DLD1 (cell line): Measurements from ENCODE around the gene VCAN.

Experiments used
- in situ Hi-C: cut with HindIII; loops from 2 replicates; pipeline ENCODE4 v1.10.0; 2017; ENCODE audit warnings: low sequenced_read_pairs

The VCAN gene

DNA sequence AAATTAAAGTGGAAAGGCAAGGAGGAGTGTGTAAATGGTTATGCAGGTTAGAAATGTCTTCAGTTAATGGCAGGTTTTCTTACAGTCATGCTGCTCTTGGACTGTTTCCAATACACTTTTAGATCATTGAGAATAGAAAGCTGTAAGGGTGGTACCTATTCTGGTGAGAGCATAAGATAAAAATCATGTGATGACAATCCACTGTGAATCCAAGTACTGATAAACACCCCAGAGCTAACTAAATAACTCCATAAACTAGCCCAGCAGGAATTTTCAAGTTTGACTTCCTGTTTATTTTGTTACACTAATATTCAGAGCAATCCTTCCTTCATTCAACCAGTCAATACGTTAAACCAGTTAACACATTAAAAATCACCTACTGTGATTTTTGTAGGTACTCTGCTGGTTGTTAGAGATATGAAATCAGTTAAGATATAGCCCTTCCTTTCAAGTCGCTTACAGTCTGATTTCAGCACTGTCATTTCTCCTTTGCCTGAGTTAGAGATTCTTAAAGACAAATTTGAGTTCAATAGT, 22.6 kb downstream of the VCAN start:
- in situ Hi-C loops, result no loop called here

DNA sequence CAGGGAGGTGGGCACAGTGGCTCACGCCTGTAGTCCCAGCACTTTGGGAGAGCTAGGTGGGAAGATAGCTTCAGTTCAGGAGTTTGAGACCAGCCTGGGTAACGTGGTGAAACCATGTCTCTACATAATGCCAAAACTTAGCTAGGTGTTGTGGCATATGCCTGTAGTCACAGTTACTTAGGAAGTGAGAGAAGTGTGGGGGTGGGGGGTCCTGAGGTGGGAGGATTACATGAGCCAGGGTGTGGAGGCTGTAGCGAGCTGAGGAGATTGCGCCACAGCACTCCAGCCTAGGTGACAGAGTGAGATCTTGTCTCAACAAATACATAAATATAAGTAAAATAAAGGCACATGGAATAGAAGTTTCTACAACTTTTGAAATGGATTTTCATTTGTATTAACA, 23.1 kb downstream of the VCAN start:
- in situ Hi-C loops, result no loop called here

DNA sequence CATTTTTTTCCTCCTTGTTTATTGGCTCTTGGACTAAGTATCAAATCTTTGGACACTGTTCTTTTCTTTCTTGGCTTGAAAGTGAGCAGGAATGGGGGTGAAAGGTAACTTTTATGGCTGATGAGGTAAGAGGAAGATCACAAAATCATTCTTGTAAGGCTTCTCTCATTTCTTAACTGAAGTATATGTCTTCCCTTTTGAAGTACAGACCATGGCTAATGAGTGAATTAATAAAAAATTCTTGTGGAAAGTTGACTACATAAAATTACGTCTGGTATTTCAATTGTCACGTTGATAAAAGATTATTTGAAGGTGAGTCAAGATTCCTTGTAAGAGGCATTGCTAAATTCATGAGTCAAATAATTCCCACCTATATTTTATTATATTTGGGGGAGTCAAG, 25.1 kb downstream of the VCAN start:
- in situ Hi-C loops, result no loop called here

DNA sequence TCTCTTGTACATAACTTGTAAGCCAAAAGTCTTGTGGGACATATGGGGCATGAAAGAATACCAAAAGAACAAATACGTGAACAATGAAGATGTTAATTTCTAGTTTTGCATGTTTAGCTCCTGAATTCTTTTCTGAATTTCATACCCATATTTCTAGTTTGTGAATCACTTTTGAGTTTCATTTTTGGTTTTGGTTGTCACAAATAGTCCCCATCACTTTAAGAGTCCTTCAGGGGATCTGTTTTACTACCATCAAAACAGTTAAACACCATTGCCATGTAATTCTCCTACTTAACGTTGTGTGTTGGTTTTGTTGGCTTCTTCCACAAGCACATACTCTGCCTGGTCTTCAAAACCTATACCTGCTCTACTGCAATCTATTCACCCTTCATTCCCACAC, 27.0 kb downstream of the VCAN start:
- in situ Hi-C loops, result no loop called here

DNA sequence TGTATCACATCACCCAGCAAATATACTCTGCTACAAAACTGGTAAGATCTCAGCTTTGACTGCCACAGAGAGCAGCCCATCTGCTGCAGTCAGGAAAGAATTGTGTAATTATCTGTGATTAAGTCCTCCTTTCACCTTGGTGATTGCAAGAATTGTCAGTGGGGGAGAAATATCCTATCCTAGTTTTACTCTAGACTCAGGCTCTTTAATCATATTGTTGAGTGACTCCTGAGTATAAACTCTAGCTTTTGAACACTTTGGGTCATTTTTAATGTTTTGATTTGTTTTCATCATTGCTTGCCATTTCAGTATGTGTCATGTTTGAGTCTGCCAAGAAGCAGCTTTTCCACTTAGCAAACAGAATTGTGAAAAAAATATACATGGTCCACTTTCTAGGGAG, 32.1 kb downstream of the VCAN start:
- in situ Hi-C loops, result no loop called here

DNA sequence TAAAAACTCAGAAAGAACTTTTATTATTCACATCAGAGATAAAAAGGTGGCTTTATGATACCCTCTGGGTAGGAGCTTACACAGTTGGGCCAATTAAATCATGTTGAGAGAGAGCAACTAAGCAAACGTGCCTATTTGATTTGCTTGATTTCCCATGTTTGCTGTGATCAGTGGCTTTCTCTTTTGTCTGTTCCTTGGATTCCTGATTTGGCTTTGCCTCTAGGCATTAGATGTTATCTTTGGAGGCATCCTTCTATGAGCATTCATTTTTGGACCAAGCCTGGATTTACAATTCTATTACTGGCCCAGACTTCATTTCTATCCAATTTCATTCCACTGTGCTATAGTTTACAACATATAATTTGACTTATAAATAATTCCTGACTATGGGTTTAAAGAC, 35.9 kb downstream of the VCAN start:
- in situ Hi-C loops, result no loop called here

DNA sequence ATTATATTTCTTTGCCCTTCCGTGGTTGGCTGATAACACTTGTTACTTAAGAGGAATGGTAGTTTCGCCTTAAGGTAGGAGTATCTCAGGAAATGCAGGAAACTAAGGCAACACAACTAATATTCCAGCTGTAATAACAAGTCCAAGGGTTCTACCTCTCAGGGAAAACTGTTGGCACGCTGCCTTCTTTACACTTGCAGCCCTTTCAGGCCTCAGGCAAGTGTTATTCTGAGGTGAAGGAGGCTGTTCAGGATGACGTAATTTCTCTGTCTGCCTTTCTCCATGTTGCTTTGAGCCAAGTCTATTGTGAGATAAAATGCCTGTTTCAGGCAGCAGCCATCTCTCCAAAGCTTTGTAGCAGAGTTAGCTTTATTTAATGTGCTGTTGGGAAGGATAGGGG, 38.0 kb downstream of the VCAN start:
- in situ Hi-C loops, result no loop called here

DNA sequence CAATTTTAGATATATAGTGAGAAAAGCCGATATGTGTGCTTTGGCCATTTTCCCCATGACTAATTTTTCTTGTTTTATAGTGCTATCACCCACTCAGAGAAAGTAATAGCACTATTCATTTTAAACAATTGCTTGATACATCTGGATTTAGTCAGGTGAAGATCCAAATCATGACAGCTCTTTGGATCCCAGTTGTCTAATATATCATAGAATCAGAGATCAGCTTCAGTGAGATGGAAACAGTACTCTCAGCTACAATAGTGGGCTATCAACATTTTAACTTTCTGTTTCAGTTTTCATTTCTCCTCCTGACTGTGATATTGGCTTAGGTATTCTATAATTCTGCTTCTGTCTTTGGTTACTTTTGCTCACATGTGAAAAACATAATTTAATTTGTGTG, 38.7 kb downstream of the VCAN start:
- in situ Hi-C loops, result no loop called here

DNA sequence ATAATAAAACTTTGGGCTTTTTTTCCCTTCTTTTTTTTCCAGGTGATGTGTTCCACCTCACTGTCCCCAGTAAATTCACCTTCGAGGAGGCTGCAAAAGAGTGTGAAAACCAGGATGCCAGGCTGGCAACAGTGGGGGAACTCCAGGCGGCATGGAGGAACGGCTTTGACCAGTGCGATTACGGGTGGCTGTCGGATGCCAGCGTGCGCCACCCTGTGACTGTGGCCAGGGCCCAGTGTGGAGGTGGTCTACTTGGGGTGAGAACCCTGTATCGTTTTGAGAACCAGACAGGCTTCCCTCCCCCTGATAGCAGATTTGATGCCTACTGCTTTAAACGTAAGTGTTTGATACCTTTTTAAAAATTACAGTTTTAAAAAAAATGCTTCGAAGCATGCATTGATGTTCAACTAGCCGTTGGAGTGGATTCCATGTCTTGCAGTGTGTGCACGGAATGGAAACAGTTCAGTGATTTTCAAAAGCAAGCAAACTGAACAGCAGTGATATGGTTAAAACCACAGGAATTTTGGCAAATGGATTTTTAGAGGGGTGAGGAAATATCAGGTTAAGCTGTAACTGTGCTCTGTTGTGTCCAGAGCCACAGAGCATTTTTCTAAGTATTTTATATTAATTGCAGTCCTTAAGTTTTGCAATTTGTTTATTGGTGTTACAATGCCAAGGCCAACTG, 40.7 kb downstream of the VCAN start:
- in situ Hi-C loops, result no loop called here

DNA sequence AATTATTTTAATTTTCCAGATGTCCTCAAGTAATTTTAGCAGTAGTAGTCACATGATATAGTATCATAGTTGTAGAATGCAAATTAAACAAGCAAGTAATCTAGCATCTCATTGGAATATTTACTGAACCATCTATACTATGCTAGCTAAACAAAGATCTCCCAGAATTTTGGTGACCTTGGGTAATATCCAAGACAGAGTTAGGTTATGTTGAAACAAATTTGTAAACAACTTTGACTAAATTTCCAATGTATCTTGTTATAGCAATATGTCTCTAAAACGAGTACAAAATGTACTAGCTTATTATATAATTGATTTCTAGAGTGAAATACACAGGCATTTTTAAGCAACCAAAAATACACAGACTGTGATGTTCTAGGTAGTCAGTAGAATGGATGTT, 41.5 kb downstream of the VCAN start:
- in situ Hi-C loops, result no loop called here

DNA sequence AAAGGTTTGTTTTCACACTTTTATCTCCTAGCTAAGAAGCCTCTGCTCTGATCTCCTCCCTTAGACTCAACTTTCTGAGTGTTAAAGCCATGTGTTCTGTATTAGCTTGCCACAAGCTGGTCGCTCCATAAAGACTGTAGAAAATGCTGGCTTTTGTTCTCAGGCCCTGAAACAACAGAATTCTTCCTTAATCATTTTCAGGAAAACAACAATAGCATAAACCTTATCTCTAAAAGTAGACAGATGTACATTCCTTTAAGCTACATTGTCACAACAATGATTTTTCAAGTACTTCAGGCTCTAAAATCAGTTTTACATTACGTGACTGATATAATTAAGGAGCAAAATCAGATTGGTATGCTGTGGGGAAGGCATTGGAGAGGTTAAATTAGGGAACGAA, 41.9 kb downstream of the VCAN start:
- in situ Hi-C loops, result no loop called here

DNA sequence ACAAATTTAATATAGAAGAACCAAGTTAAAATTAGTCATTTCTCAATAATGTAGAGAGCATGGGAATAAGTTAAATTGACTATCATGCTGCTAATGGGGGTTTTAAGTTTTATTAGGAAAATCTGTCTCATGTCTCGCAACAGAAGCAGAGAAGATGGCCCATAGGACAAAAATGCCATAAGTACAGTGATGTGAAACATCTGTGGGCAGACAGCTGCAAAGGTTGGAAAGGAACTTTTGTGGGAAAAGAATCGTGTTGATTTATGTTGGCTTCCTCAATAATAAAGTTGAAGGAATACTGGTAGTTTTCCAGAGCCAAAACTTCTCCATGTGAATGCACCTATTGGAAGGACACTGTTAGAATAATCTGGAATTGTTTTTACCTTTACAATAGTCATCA, 44.8 kb downstream of the VCAN start:
- in situ Hi-C loops, result no loop called here

DNA sequence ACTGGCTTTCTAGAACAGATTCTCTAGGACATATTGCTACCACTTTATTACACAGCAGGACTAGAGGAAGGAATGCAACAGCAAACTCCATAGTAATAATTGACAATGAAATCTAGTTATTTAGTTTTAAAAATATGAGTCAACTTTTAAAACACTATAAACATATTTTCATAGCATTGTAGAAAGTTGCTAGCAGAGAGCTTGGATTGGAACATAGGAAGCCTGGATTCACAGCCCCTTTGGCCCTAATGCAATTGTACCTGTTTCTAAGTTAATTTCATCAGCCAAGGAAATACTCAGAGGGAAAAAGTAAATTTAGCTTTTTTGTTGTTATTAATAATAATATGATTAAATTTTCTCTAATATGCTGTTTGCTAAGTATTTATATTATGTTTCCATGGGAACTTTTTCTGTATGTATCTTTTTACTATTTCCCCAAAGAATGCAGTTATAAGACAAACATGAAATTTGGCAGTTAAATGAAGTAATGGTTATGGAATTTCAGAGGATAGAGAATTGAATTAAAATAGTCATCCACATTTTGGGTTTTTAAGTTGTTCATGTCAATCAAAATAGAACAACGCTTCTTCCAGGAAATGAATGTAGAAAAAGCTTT, 45.6 kb downstream of the VCAN start:
- in situ Hi-C loops, result no loop called here

DNA sequence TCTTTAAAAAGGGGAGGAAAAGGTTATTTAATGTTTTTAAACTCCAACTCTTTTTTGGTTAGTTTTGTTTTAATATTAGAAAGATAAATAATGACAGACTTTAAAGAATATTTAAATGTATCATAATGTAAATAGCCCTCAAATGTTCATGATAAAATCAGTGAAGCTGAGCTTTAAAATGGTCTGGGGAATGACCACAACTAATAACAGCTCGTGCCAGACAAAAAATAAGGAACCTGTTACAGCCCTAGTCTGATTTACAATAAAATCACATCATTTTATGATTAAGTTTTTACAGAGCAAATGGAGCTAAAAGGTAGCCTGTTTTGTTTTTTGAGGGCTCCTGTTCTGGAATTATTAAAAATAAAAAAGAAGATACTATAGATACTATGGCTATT, 46.1 kb downstream of the VCAN start:
- in situ Hi-C loops, result no loop called here

DNA sequence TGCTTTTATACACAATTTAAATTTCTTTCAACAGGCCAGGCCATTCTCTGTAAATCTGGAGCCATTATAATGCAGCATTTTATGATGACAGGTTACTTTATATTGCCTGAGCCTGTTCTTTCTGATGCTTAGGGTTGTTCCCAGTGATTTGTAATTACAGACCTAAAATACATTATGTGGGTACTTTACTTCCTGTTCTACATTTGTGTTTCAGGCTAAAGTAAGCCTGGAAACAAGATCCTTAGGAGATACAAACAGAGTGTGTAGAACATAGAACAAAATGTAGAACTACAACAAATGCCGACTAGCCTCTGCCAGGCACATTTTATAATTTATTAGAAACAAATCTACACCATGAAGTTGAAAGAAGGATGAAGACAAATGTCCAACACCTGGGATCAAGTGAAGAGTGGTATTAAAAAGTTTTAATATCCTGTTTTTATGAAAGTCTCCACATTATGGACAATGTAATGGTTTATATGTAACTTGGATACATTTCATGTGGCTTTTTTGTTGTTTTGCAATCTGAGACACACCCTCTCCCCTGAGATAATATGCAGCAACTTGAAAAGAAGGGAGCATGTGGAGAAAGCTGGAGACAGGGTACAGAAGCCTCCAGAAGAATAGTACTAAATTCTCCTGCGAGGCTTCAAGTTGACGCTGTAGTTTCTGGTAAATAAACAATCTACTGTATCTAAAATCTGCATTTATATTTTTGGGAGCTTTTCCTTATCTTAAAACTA, 46.9 kb downstream of the VCAN start:
- in situ Hi-C loops, result no loop called here

DNA sequence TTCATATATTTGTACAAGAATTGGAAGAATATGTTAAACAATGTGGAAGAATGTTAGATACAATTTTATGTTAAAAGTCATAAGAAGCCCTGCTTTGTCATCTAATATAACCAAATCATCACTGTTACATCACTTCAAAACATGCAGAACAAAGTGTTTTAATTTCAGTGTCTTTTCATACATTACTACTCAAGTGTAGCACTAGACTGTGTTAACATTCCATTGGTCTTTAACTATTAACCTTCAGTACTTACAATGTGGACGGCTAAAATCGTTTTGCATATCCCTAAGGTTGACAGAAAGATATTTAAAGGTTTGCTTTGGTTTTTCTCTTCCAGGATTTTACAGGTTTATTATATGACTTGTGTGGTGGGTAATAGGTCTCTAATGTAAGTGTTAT, 50.9 kb downstream of the VCAN start:
- in situ Hi-C loops, result no loop called here

DNA sequence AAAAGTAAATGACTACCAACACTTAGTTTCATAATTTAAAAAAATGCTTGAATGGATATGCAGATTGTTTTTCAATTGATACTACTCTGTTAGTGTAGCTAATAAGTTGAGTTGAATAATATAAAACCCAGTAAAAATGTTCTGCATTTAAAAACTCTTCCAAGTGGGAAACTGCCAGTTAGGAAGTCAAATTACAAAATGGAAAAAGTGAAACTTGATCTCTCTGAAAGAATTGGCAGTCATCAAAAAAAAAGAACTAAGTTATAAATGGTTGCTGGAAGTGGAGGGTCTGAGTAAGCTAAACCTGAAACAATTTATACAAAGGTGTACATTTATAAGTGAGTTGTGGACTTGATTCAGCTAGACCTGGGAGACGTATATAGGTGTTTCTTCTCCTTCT, 52.4 kb downstream of the VCAN start:
- in situ Hi-C loops, result no loop called here

DNA sequence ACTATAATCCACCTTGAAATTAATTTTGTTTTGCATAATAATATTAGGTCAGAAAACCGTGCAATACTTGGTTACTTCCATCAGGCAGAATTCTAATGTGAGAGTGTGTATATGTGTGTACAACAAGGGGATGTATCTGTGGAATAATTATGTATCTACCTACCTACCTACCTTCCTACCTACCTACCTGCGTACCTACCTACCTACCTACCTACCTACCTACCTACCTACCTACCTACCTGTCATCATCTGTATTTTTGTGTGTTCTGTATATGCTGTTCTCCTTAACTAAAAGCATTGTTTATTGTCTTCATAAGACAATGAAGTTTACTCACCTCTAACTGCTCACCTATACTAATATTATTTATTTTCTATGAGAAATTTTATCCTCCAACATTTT, 52.8 kb downstream of the VCAN start:
- in situ Hi-C loops, result no loop called here

DNA sequence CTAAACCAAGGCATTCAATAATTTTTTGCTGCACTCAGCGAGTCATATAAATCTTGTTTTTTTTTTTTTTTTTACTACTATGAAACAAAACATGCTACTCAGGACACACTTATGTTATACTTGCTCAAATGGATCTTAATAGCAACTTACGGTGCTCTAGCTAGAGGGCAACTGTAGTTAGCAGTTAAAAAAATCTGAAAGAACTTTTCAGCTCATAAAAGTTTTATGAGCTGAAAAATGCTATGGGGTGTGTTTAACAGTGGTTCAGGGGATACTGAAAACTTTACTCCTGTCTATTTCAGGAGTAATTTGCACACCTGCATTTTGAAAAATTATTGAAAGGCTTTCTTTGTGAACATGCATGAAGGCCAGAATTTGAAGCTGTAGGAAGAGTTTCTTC, 53.4 kb downstream of the VCAN start:
- in situ Hi-C loops, result no loop called here

DNA sequence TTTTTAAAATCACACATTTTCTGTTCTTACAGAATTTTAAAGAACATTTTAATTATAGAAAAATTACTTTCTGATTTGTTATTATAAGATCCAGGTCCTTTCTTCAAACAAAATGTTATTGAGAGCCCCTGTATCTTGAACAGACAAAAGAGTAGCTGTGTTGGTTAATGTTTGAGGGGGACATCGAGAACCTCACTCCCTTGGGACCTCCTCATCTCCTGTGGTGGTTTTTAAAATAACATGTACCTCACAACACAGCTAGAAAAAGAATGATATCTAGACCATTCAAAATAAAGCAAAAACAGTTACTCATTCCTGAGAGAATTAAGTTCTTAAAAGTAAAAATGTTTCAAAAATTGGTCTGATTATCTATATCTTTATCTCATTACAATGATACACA, 54.7 kb downstream of the VCAN start:
- in situ Hi-C loops, result no loop called here

DNA sequence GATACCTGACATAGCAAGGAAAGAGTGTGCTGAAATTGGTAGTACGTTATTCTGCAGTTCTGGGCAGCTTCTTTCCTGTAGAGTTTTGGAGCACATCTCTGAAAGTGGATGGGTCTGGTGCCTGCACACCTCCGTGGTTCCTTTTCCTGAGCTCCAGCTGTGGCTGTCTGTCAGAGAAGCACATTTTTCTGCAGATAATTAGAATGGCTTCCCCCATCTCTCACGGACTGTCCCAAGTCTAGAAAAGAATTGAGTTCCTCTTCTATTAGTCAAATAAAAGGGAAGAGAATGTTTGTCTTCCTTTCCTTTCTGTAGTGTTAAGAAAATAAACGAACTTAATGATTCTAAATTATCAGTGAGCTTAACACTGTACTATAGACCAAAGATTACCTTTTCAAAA, 55.7 kb downstream of the VCAN start:
- in situ Hi-C loops, result no loop called here
